IgD-negative memory B cell (primary cell): ENCODE results near the gene SPRY1. TPM values are rescaled to one million over a fixed set of nuclear protein-coding genes. Genes with fewer than 3 reads are reported as not detected.

Source experiments
- H3K27ac Mint-ChIP-seq, 3 donors: one replicate each; pipeline ENCODE4 v1.8.0; 2020 to 2022; ENCODE audit warnings: mild to moderate bottlenecking in 3 of 3, mixed read lengths in 3 of 3, moderate library complexity in 1 of 3
- H3K27me3 Mint-ChIP-seq: one replicate; pipeline ENCODE4 v1.8.0; 2021; ENCODE audit warnings: mixed read lengths
- H3K36me3 Mint-ChIP-seq: one replicate; pipeline ENCODE4 v1.8.0; 2020; ENCODE audit warnings: mild to moderate bottlenecking, mixed read lengths
- H3K4me1 Mint-ChIP-seq, 3 donors: one replicate each; pipeline ENCODE4 v1.8.0; 2020 to 2022; ENCODE audit warnings: mixed read lengths in 3 of 3, mild to moderate bottlenecking in 1 of 3
- H3K4me3 Mint-ChIP-seq, 4 donors: one replicate each; pipeline ENCODE4 v1.8.0; 2020 to 2022; ENCODE audit warnings: mild to moderate bottlenecking in 4 of 4, mixed read lengths in 4 of 4, moderate library complexity in 3 of 4
- H3K9me3 Mint-ChIP-seq, 3 donors: one replicate each; pipeline ENCODE4 v1.8.0; 2020 to 2021; ENCODE audit warnings: mixed read lengths in 3 of 3, mild to moderate bottlenecking in 1 of 3
- polyA plus RNA-seq: library from polyadenylated mRNA; unstranded; fragments of 300-500 nt; fragmentation: Illumina TruSeq; gene quantifications from one replicate; pipeline ENCODE4 v1.2.3, GENCODE V29; 2021

Gene SPRY1
- polyA plus RNA-seq, 1 donor from 2014 or later = not detected

GRCh38 chr4:123430501-123430900, 33.9 kb downstream of the SPRY1 start:
- peaks cover 0 to 3% (median 2%) of the 10 kb centered on the region in 3 donors for H3K9me3 Mint-ChIP-seq
- peaks cover 4% of the 10 kb centered on the region for H3K27me3 Mint-ChIP-seq
- peaks cover 3% of the 10 kb centered on the region for H3K36me3 Mint-ChIP-seq
- H3K4me1 Mint-ChIP-seq = no peaks in the 10 kb centered on the region
- no peak overlapping the region for H3K4me3 Mint-ChIP-seq
- no peak overlapping the region for H3K27ac Mint-ChIP-seq

- Mint-ChIP-seq H3K9me3 (no peaks in the 10 kb centered on the region), H3K27ac (no peak overlapping the region), H3K27me3 (peaks cover 4% of the 10 kb centered on the region), H3K4me1 (no peaks in the 10 kb centered on the region), H3K36me3 (no peaks in the 10 kb centered on the region), H3K4me3 (peak overlapping the region in 1 of 4 donors; percentile 9)
These were observed 37.0 kb downstream of the SPRY1 start for GRCh38 chr4:123433573-123433972.

GRCh38 chr4:123433976-123434375, 37.4 kb downstream of the SPRY1 start:
- Mint-ChIP-seq H3K4me3 (no peak overlapping the region), H3K27me3 (peaks cover 4% of the 10 kb centered on the region), H3K36me3 (no peaks in the 10 kb centered on the region), H3K4me1 (no peaks in the 10 kb centered on the region), H3K27ac (no peak overlapping the region), H3K9me3 (no peaks in the 10 kb centered on the region)

- Mint-ChIP-seq H3K27me3 (peaks cover 4% of the 10 kb centered on the region), H3K4me1 (no peaks in the 10 kb centered on the region), H3K9me3 (no peaks in the 10 kb centered on the region), H3K27ac (no peak overlapping the region), H3K4me3 (no peak overlapping the region), H3K36me3 (no peaks in the 10 kb centered on the region)
These were observed 38.9 kb downstream of the SPRY1 start for GRCh38 chr4:123435246-123436113.

- Mint-ChIP-seq H3K9me3 (peaks cover 0 to 3% (median 0%) of the 10 kb centered on the region in 3 donors), H3K4me3 (no peak overlapping the region), H3K27ac (no peak overlapping the region), H3K36me3 (peaks cover 3% of the 10 kb centered on the region), H3K4me1 (peaks cover under 1 to 4% (median 1%) of the 10 kb centered on the region in 3 donors), H3K27me3 (peaks cover 6% of the 10 kb centered on the region)
These were observed 41.4 kb downstream of the SPRY1 start for GRCh38 chr4:123438031-123438430.

GRCh38 chr4:123443401-123444289, 47.0 kb downstream of the SPRY1 start:
- Mint-ChIP-seq H3K27ac (peak overlapping the region in 1 of 3 donors; percentile 71), H3K36me3 (peaks cover 3% of the 10 kb centered on the region), H3K4me1 (peaks cover 12 to 16% (median 14%) of the 10 kb centered on the region in 3 donors), H3K4me3 (peak overlapping the region; percentile 23 to 79 (median 64)), H3K9me3 (peaks cover 0 to 3% (median 0%) of the 10 kb centered on the region in 3 donors), H3K27me3 (peaks cover 2% of the 10 kb centered on the region)

- Mint-ChIP-seq H3K4me1 (peaks cover 13 to 20% (median 18%) of the 10 kb centered on the region in 3 donors), H3K27me3 (peaks cover 2% of the 10 kb centered on the region), H3K36me3 (peaks cover 3% of the 10 kb centered on the region), H3K27ac (peak overlapping the region in 1 of 3 donors; percentile 71), H3K9me3 (peaks cover 0 to 3% (median 0%) of the 10 kb centered on the region in 3 donors), H3K4me3 (peak overlapping the region; percentile 23 to 79 (median 64))
These were observed 47.7 kb downstream of the SPRY1 start for GRCh38 chr4:123444290-123444731.

- H3K4me1 Mint-ChIP-seq = peaks cover 24 to 34% (median 28%) of the 10 kb centered on the region in 3 donors
- no peak overlapping the region for H3K27ac Mint-ChIP-seq
- no peak overlapping the region for H3K4me3 Mint-ChIP-seq
- H3K9me3 Mint-ChIP-seq = no peaks in the 10 kb centered on the region
- H3K36me3 Mint-ChIP-seq = no peaks in the 10 kb centered on the region
- peaks cover 5% of the 10 kb centered on the region for H3K27me3 Mint-ChIP-seq
These were observed 50.4 kb downstream of the SPRY1 start for GRCh38 chr4:123446865-123447474.

- Mint-ChIP-seq H3K36me3 (no peaks in the 10 kb centered on the region), H3K9me3 (no peaks in the 10 kb centered on the region), H3K4me1 (peaks cover 14 to 29% (median 18%) of the 10 kb centered on the region in 3 donors), H3K27me3 (peaks cover 4% of the 10 kb centered on the region), H3K27ac (peak overlapping the region in 1 of 3 donors; percentile 54), H3K4me3 (peak overlapping the region; percentile 47 to 73 (median 61))
These were observed 52.8 kb downstream of the SPRY1 start for GRCh38 chr4:123449362-123449761.

- Mint-ChIP-seq H3K27ac (peak overlapping the region in 1 of 3 donors; percentile 54), H3K4me3 (peak overlapping the region; percentile 47 to 73 (median 61)), H3K4me1 (peaks cover 11 to 26% (median 16%) of the 10 kb centered on the region in 3 donors), H3K9me3 (no peaks in the 10 kb centered on the region), H3K27me3 (peaks cover 4% of the 10 kb centered on the region), H3K36me3 (no peaks in the 10 kb centered on the region)
These were observed 53.2 kb downstream of the SPRY1 start for GRCh38 chr4:123449780-123450179.

- H3K36me3 Mint-ChIP-seq = no peaks in the 10 kb centered on the region
- H3K4me1 Mint-ChIP-seq = peaks cover 13 to 26% (median 16%) of the 10 kb centered on the region in 3 donors
- peak overlapping the region in 1 of 3 donors; percentile 50 for H3K27ac Mint-ChIP-seq
- no peaks in the 10 kb centered on the region for H3K9me3 Mint-ChIP-seq
- H3K27me3 Mint-ChIP-seq = peaks cover 4% of the 10 kb centered on the region
- H3K4me3 Mint-ChIP-seq = peak overlapping the region in 1 of 4 donors; percentile 72
These were observed 53.8 kb downstream of the SPRY1 start for GRCh38 chr4:123450393-123450792.

- Mint-ChIP-seq H3K36me3 (peaks cover 2% of the 10 kb centered on the region), H3K9me3 (peaks cover 0 to 1% (median 0%) of the 10 kb centered on the region in 3 donors), H3K27me3 (peaks cover 4% of the 10 kb centered on the region), H3K27ac (no peak overlapping the region), H3K4me3 (no peak overlapping the region), H3K4me1 (peaks cover 14 to 26% (median 17%) of the 10 kb centered on the region in 3 donors)
These were observed 56.0 kb downstream of the SPRY1 start for GRCh38 chr4:123452616-123453015.

GRCh38 chr4:123453061-123453680, 56.6 kb downstream of the SPRY1 start:
- Mint-ChIP-seq H3K4me1 (peaks cover 14 to 26% (median 17%) of the 10 kb centered on the region in 3 donors), H3K4me3 (peak overlapping the region in 1 of 4 donors; percentile 20), H3K9me3 (peaks cover 0 to 1% (median 0%) of the 10 kb centered on the region in 3 donors), H3K27me3 (peaks cover 4% of the 10 kb centered on the region), H3K27ac (no peak overlapping the region), H3K36me3 (peaks cover 2% of the 10 kb centered on the region)
